ENCODE results near the gene ADAM11. TPM values are rescaled to one million over a fixed set of nuclear protein-coding genes. Genes with fewer than 3 reads are reported as not detected.

Gene ADAM11
- total and polyA plus RNA-seq, 9 of the 15 experiments (the other 6 are each of a cell fraction or from before 2014, with no cell fraction given): 0.01 to 0.31 (median 0.14) TPM; not detected in 2

GRCh38 chr17:44759916-44760243, 1.1 kb downstream of the ADAM11 start:
- H3K36me3 ChIP-seq (ENCODE audit: control insufficient read depth, insufficient read depth, low read length): no peaks in the 10 kb centered on the region
- BruUV-seq (replicated peaks): no TSS peak
- H3K27ac ChIP-seq (ENCODE audit: extremely low read depth, low read depth, low read length): no peak overlapping the region
- no peaks in the 10 kb centered on the region for H3K9me3 ChIP-seq (replicated peaks; ENCODE audit: control insufficient read depth, insufficient read depth, low read depth, low read length)
- peak overlapping the region in 1 of 2 experiments; percentile 82; a peak in 2 of 4 replicates for H3K9ac ChIP-seq (ENCODE audit: insufficient read depth in 1 of 2, low read depth in 2 of 2, low read length in 2 of 2)
- no peak overlapping the region for H3K4me3 ChIP-seq
- no peaks in the 10 kb centered on the region for H3K9me1 ChIP-seq (ENCODE audit: control insufficient read depth, insufficient read depth, low read length)
- no peak overlapping the region for H2AFZ ChIP-seq (ENCODE audit: low read depth, low read length)
- H3K27me3 ChIP-seq (ENCODE audit: control insufficient read depth in 2 of 2, insufficient read depth in 2 of 2, low read length in 2 of 2): peaks cover 3 to 44% of the 10 kb centered on the region in 2 experiments; a peak in 3 of 5 replicates
- POLR2A ChIA-PET: interaction anchor here (0.6 to 0.7 kb wide), 2 partner anchors 10 to 18 kb away, joined by 3 read pairs; no protein-coding TSS in a partner anchor
- no peak overlapping the region for H3K4me2 ChIP-seq (ENCODE audit: insufficient read depth, low read length)
- DNase-seq (ENCODE audit: extremely low read depth in 1 of 4, low spot score in 3 of 4) (no peak), FAIRE-seq (no peak), ATAC-seq (no peak)
- no peaks in the 10 kb centered on the region for H3K79me2 ChIP-seq (ENCODE audit: control insufficient read depth, insufficient read depth, low read length)
- intact Hi-C loops (cut with micrococcal nuclease): no loop called here
- WGBS (ENCODE audit: insufficient coverage, low coverage, missing lambda C conversion rate): 36% methylated on average over 3 of the region's 3 CpGs
- H4K20me1 ChIP-seq (replicated peaks; ENCODE audit: control insufficient read depth, insufficient read depth, low read length): peaks cover 10% of the 10 kb centered on the region; the same call in 1 of the 2 replicates
- H3K4me1 ChIP-seq (replicated peaks in 1 of 2; ENCODE audit: control insufficient read depth in 2 of 2, insufficient read depth in 2 of 2, low read length in 2 of 2): peaks cover 0 to 15% of the 10 kb centered on the region in 2 experiments; a peak in 2 of 5 replicates
- in situ Hi-C loops (cut with MboI): no loop called here
- CTCF ChIA-PET (ENCODE audit: low intra/inter-chr PET ratio): no interaction called here
- TF ChIP-seq ZNF232 (CRISPR knock-in tag; IDR thresholded peaks at IDR 0.05): no peak
- no peak for TF ChIP-seq ZBTB2 (IDR thresholded peaks at IDR 0.05)
- no peak for TF ChIP-seq BHLHE40 (IDR thresholded peaks at IDR 0.05; ENCODE audit: low read length)
- TF ChIP-seq ELK3 (CRISPR knock-in tag; IDR thresholded peaks at IDR 0.05): no peak
- no peak for TF ChIP-seq E2F3 (CRISPR knock-in tag; IDR thresholded peaks at IDR 0.05)
- no peak for TF ChIP-seq RBM15 (IDR thresholded peaks at IDR 0.05; ENCODE audit: insufficient read depth, low read length)
- no peak for TF ChIP-seq ZBTB34 (CRISPR knock-in tag; IDR thresholded peaks at IDR 0.05)
- no peak for TF ChIP-seq IRF9 (tag; IDR thresholded peaks at IDR 0.05)
- TF ChIP-seq CGGBP1 (CRISPR knock-in tag; IDR thresholded peaks at IDR 0.05): no peak
- TF ChIP-seq HLTF (IDR thresholded peaks at IDR 0.05): no peak
- TF ChIP-seq ZNF609 (CRISPR knock-in tag; IDR thresholded peaks at IDR 0.05; ENCODE audit: borderline replicate concordance): no peak
